H9 (cell line): ENCODE measurements around the gene FAM81B. TPM values are rescaled to one million over a fixed set of nuclear protein-coding genes. Genes with fewer than 3 reads are reported as not detected.

Source experiments
- DNase-seq: peaks from one replicate; pipeline ENCODE4 v3.0.0-alpha.2; 2017
- H2AFZ ChIP-seq: one replicate; pipeline ENCODE4 v1.6.1; 2013; ENCODE audit warnings: mild to moderate bottlenecking, low read length, control low read depth, moderate library complexity
- H2AK5ac ChIP-seq: 2 replicates; pipeline ENCODE4 v1.6.1; 2013; ENCODE audit warnings: low read length, control low read depth, mixed read lengths; ENCODE audit not compliant: insufficient read length
- H2BK120ac ChIP-seq: one replicate; pipeline ENCODE4 v1.6.1; 2013; ENCODE audit warnings: low read depth, mild to moderate bottlenecking, low read length, control low read depth, inconsistent platforms; ENCODE audit not compliant: poor library complexity, severe bottlenecking
- H2BK12ac ChIP-seq: 2 replicates; pipeline ENCODE4 v1.6.1; 2013; ENCODE audit warnings: low read length, control low read depth, mixed read lengths, low read depth; ENCODE audit not compliant: insufficient read length
- H2BK15ac ChIP-seq: 2 replicates; pipeline ENCODE4 v1.6.1; 2013; ENCODE audit warnings: low read depth, low read length, control low read depth
- H2BK20ac ChIP-seq: one replicate; pipeline ENCODE4 v1.6.1; 2013; ENCODE audit warnings: low read depth, mild to moderate bottlenecking, low read length, control low read depth, inconsistent platforms; ENCODE audit not compliant: poor library complexity, severe bottlenecking
- H2BK5ac ChIP-seq: 2 replicates; pipeline ENCODE4 v1.6.1; 2013; ENCODE audit warnings: low read length, control low read depth, mixed read lengths; ENCODE audit not compliant: insufficient read length
- H3K14ac ChIP-seq: 2 replicates; pipeline ENCODE4 v1.6.1; 2013; ENCODE audit warnings: low read length, control low read depth; ENCODE audit not compliant: insufficient read depth
- H3K18ac ChIP-seq: 2 replicates; pipeline ENCODE4 v1.6.1; 2013; ENCODE audit warnings: low read depth, mild to moderate bottlenecking, mixed read lengths, low read length, control low read depth; ENCODE audit not compliant: insufficient read length
- H3K23ac ChIP-seq: 2 replicates; pipeline ENCODE4 v1.6.1; 2013; ENCODE audit warnings: low read length, control low read depth, mixed read lengths, low read depth; ENCODE audit not compliant: insufficient read length
- H3K23me2 ChIP-seq: 2 replicates; pipeline ENCODE4 v1.6.1; 2013; ENCODE audit warnings: low read depth, mild to moderate bottlenecking, mixed read lengths, low read length, control low read depth; ENCODE audit not compliant: insufficient read length, poor library complexity, severe bottlenecking
- H3K27ac ChIP-seq: 2 replicates; pipeline ENCODE4 v1.5.1; 2013; ENCODE audit warnings: low read length, control low read depth, mixed read lengths, low read depth; ENCODE audit not compliant: insufficient read length
- H3K27me3 ChIP-seq: 2 replicates; pipeline ENCODE4 v1.6.1; 2013; ENCODE audit warnings: low read length, control low read depth, inconsistent platforms; ENCODE audit not compliant: insufficient read depth
- H3K4ac ChIP-seq: 2 replicates; pipeline ENCODE4 v1.6.1; 2013; ENCODE audit warnings: low read depth, mild to moderate bottlenecking, control low read depth, inconsistent platforms, low read length, moderate library complexity
- H3K4me1 ChIP-seq: 2 replicates; pipeline ENCODE4 v1.6.1; 2013; ENCODE audit warnings: low read length, control low read depth, inconsistent platforms; ENCODE audit not compliant: insufficient read depth
- H3K4me2 ChIP-seq: 2 replicates; pipeline ENCODE4 v1.6.1; 2013; ENCODE audit warnings: low read length, control low read depth, mixed read lengths; ENCODE audit not compliant: insufficient read length, insufficient read depth
- H3K56ac ChIP-seq: 2 replicates; pipeline ENCODE4 v1.6.1; 2013; ENCODE audit warnings: low read depth, mild to moderate bottlenecking, mixed read lengths, low read length, control low read depth; ENCODE audit not compliant: insufficient read length
- H3K79me1 ChIP-seq: 2 replicates; pipeline ENCODE4 v1.6.1; 2013; ENCODE audit warnings: low read depth, mild to moderate bottlenecking, moderate library complexity, low read length, control low read depth, inconsistent platforms; ENCODE audit not compliant: insufficient read depth, poor library complexity, severe bottlenecking
- H3K79me2 ChIP-seq: 2 replicates; pipeline ENCODE4 v1.6.1; 2013; ENCODE audit warnings: low read length, control low read depth, inconsistent platforms; ENCODE audit not compliant: insufficient read depth
- H3K9ac ChIP-seq: 2 replicates; pipeline ENCODE4 v1.6.1; 2013; ENCODE audit warnings: low read length, control low read depth, mixed read lengths; ENCODE audit not compliant: insufficient read length; ENCODE audit errors: extremely low read depth
- H3K9me3 ChIP-seq: one replicate; pipeline ENCODE4 v1.6.1; 2013; ENCODE audit warnings: low read depth, low read length, inconsistent platforms; ENCODE audit not compliant: control insufficient read depth
- H3T11ph ChIP-seq: one replicate; pipeline ENCODE4 v1.6.1; 2013; ENCODE audit warnings: mild to moderate bottlenecking, low read length, control low read depth, inconsistent platforms
- H4K20me1 ChIP-seq: one replicate; pipeline ENCODE4 v1.6.1; 2013; ENCODE audit not compliant: control insufficient read depth, insufficient read length, insufficient read depth
- H4K5ac ChIP-seq: 2 replicates; pipeline ENCODE4 v1.6.1; 2013; ENCODE audit warnings: low read depth, mild to moderate bottlenecking, mixed read lengths, low read length, control low read depth; ENCODE audit not compliant: insufficient read length
- H4K8ac ChIP-seq: replicated peaks from 2 replicates; pipeline ENCODE4 v1.6.1; 2013; ENCODE audit warnings: low read length, control low read depth, mixed read lengths, low read depth; ENCODE audit not compliant: insufficient read length
- H4K91ac ChIP-seq: 2 replicates; pipeline ENCODE4 v1.6.1; 2013; ENCODE audit warnings: low read depth, mild to moderate bottlenecking, moderate library complexity, mixed read lengths, low read length, control low read depth; ENCODE audit not compliant: insufficient read length
- H3K27ac Mint-ChIP-seq, 3 experiments: 2 replicates in 2 of 3; 3 replicates in 1 of 3; pipeline ENCODE4 v1.8.0; 2020 to 2021; ENCODE audit warnings: mixed read lengths in 3 of 3, mild to moderate bottlenecking in 1 of 3, moderate library complexity in 1 of 3
- H3K27me3 Mint-ChIP-seq: 2 replicates; pipeline ENCODE4 v1.8.0; 2021; ENCODE audit warnings: low read depth, mild to moderate bottlenecking, moderate library complexity, mixed read lengths
- H3K36me3 Mint-ChIP-seq, 3 experiments: 2 replicates in 2 of 3; 3 replicates in 1 of 3; pipeline ENCODE4 v1.8.0; 2020 to 2021; ENCODE audit warnings: low read depth in 3 of 3, mixed read lengths in 3 of 3; ENCODE audit not compliant: insufficient read depth in 1 of 3
- H3K4me1 Mint-ChIP-seq, 2 experiments: 2 replicates each; pipeline ENCODE4 v1.8.0; 2020; ENCODE audit warnings: mixed read lengths in 2 of 2
- H3K4me3 Mint-ChIP-seq, 2 experiments: 2 replicates in 1 of 2; 3 replicates in 1 of 2; pipeline ENCODE4 v1.8.0; 2020 to 2021; ENCODE audit warnings: mild to moderate bottlenecking in 2 of 2, mixed read lengths in 2 of 2, moderate library complexity in 1 of 2
- H3K9me3 Mint-ChIP-seq, 2 experiments: 2 replicates in 1 of 2; 3 replicates in 1 of 2; pipeline ENCODE4 v1.8.0; 2020; ENCODE audit warnings: mild to moderate bottlenecking in 2 of 2, mixed read lengths in 2 of 2, moderate library complexity in 1 of 2
- CTCF ChIP-seq: fragments of 200-600 bp; sonication (generic); conservative IDR thresholded peaks from 3 replicates; pipeline ENCODE4 v1.8.0; 2021; ENCODE audit warnings: antibody characterized with exemption, mild to moderate bottlenecking
- WGBS: extraction: QIAGEN DNeasy Blood & Tissue Kit; methylation state at CpG from one replicate; pipeline ENCODE4 v1.1.7; 2013; ENCODE audit warnings: missing lambda C conversion rate, low lambda C conversion rate, mixed read lengths; ENCODE audit not compliant: insufficient read length; ENCODE audit errors: extremely low coverage; 5-methylcytosine and 5-hydroxymethylcytosine counted together
- total RNA-seq: library from RNA; stranded (reverse); gene quantifications from 2 replicates; pipeline ENCODE4 v1.2.1, GENCODE V29; 2021

Gene FAM81B
- total RNA-seq, 1 experiment from 2014 or later = not detected

GRCh38 chr5:95460665-95461064 is 69.5 kb downstream of the FAM81B start:
- Histone ChIP-seq H3K79me2 (no peaks in the 10 kb centered on the region), H3K9me3 (no peaks in the 10 kb centered on the region), H3K27me3 (no peaks in the 10 kb centered on the region), H3K27ac (no peak overlapping the region), H3K23ac (no peak overlapping the region), H2BK120ac (no peak overlapping the region), H3K4ac (no peak overlapping the region), H2BK20ac (no peak overlapping the region), H2BK12ac (no peak overlapping the region), H3K9ac (no peak overlapping the region), H2AFZ (no peak overlapping the region), H3K79me1 (no peaks in the 10 kb centered on the region), H3K18ac (no peak overlapping the region), H4K8ac (no peak overlapping the region), H3T11ph (no peak overlapping the region), H3K14ac (no peak overlapping the region), H2BK5ac (no peak overlapping the region), H4K91ac (no peak overlapping the region), H2AK5ac (no peak overlapping the region), H3K4me2 (no peak overlapping the region), H4K20me1 (no peaks in the 10 kb centered on the region), H3K23me2 (no peaks in the 10 kb centered on the region), H4K5ac (no peak overlapping the region), H3K4me1 (no peaks in the 10 kb centered on the region), H2BK15ac (no peak overlapping the region), H3K56ac (no peak overlapping the region)
- no peak overlapping the region for H3K4me3 Mint-ChIP-seq
- no peak for TF ChIP-seq CTCF
- H3K36me3 Mint-ChIP-seq = peaks cover 3 to 12% (median 9%) of the 10 kb centered on the region in 3 experiments; a peak in 6 of 7 replicates
- H3K27me3 Mint-ChIP-seq = no peaks in the 10 kb centered on the region
- H3K27ac Mint-ChIP-seq = no peak overlapping the region
- DNase-seq = no peak
- no peaks in the 10 kb centered on the region for H3K9me3 Mint-ChIP-seq
- no peaks in the 10 kb centered on the region for H3K4me1 Mint-ChIP-seq
- WGBS = no CpG with 5 or more reads among the region's 2 CpGs
